HG03025 (cell line): ENCODE measurements around the gene RHEB.

Experiments
- ATAC-seq: cut with Tn5 transposase; IDR thresholded peaks from one replicate; pipeline ENCODE4 v1.9.1; 2021; ENCODE audit warnings: mild to moderate bottlenecking, moderate library complexity; ENCODE audit not compliant: unreplicated experiment, low FRiP score

The RHEB gene

DNA sequence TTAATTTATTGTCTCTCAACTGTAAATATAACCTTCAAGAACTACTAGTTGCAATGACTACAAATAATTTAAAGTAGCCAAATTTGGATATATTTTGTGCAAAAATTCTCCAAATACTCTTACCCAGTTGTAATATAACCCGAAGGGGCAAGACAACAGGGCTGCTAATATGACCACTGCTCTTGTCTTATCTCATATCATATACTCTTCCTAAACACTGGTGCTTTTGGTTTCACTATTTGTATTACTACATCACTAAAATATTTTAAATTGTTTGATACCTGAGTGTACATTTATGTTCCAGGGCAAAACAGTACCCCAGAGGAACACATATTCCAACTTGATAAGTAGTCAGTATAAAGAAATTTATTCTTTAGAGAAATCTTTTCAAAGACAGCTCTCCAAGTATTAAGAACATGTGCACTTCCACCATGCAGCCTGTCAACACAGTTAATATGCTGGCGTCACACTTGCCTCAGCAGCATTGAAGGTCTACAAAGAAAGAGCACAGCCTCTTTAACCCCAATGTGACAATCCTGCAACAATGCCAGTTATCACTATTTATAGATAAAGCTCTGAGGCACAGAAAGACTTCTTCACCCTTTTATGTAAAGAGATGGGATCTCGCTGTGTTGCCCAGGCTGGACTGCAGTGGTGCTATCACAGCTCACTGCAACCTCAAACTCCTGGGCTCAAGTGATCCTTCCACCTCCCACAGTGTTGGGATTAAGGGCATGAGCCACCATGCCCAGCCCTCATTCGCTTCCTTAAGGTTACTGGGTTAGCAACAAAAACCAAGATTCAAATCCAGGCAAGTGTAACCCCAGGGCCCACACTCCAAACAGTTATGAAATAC, 37.8 kb downstream of the RHEB start:
- no peak for ATAC-seq

DNA sequence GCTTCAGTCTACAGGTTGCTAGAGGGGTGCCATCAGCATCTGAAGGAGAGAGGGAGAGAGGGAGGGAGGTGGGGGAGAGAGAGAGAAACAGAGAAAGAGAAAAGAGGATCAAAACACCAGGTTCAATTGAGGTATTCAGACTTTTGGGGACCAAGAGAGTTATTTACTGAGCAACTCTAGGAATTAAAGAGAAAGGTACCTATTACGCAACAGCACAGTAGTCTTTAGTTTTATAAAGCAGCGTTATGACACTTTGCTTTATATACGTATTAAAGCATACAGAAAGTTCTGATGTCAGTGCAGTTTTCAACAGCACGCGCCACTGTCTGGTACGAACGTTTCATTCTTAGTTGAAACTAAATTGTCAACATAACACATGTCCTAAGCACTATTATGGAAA, 41.8 kb downstream of the RHEB start:
- ATAC-seq: no peak

DNA sequence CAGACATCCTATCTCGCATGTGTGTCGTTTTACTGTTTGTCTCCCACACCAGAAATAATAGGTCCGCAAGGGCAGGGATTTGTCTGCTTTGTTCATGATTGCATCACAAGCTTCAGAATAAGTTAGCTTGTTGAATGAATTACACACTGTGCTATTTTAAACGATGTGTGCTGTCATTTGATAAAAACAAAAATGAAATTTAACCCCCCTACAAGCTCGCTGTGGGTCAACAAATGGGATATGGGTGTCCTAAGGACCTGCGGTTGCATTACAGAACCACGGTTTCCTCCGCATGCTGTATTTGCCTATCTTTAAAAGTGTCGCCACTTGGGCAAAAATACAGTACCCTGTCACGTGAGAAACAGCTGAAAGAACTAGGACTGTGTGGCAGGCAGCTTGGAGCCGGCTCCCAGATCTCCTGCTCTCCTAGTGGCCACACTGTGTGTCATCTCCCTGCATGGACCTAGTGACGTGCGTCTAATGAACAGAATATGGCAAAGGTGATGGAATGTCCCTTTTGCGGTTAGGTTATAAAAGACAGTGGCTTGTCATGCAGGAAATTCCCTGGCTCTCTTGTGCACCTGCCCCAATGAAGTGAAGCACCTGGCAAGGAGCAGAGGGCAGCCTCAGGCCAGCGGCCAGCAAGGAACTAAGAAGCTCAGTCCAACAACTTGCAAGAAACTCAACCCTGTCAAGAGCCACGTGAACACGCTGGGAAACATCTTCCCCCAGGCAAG, 46.9 kb downstream of the RHEB start:
- ATAC-seq: no peak

DNA sequence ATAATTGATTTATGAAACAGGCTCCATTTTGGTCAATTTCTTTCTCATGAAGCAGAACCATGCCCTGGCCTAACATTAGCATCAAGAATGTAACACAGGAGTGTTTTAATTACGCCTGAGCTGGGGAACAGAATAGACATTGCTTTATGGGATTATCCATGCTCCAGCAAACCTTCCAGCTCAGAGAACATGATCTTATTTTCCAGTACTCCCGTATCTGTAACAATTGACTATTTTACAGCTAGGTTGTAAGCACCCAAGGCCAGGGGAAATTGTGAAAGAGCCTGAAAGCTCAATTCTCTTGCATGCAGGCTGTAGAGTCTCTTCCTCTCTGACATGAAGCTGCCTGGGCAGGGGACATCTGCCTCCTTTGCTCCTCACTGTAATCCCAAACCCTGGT, 49.0 kb downstream of the RHEB start:
- no peak for ATAC-seq

DNA sequence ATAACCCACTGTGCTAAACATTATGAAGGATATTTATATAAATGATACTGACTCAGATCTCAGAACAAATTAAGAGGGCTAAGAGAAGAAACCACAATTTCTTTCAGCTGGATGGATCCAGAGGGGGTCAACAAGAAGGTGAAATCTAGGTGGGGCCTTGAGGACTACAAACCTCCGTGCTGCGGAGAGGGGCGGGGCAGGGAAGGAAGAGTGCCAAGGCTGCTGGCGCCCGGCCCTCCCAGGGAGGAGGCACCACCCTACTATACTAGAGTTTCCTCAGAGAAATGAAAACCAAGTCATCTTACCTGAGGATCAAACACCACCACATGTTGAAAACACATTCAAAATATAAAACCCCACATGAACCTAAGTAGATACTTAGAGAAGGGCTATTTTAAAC, 50.4 kb downstream of the RHEB start:
- no peak for ATAC-seq

DNA sequence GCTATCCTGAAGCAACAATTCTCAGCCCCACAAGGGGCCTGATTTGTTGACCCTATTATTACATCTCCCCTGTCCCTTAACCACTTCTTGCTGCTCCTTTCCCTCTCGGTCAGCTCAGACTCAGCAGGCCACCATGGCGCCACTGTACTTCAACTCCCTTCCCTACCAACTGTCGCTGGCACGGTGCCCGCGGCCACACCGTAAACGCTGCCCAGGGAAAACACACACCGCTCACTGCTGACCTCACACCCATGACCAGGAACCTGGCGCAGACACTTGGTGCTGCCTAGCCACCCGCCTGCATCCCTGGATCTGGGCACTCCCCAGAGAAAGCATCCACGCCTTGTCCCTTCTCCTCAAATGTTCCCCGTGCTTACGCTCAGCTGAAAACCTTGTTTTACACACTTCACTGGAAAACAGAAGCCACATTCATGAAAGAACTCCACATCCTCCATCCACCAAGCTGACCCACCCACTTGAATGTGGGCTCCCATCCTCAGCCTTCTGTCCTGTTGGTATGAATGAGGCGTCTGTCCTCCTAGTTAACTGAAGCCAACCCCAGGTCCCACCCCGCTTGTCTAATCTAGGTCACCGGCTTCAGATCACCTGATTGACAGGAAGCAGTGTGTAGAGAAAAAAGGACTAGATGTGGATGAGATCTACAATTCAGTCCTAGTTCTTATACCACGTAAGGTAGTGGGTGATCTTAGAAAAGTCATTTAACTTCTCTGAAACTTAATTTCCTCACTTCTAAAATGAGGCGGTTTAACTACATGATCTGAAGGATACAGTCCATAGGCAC, 51.3 kb downstream of the RHEB start:
- ATAC-seq: no peak

DNA sequence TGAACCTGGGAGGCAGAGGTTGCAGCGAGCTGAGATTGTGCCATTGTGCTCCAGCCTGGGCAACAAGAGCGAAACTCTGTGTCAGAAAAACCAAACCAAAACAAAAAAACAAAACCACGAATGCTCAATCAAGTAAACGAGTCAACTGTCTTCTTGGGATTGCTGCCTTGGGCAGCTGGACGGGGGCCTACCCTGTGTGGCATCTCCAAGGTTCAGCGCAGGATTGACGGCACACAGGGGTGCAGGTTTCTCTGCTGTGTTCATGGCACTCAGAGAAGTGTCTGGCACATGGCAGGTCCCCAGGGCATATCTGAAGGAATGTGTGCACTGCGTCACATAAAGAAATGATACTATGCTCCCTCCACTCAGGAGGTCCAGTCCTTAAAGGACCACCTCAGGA, 54.5 kb downstream of the RHEB start:
- no peak for ATAC-seq

DNA sequence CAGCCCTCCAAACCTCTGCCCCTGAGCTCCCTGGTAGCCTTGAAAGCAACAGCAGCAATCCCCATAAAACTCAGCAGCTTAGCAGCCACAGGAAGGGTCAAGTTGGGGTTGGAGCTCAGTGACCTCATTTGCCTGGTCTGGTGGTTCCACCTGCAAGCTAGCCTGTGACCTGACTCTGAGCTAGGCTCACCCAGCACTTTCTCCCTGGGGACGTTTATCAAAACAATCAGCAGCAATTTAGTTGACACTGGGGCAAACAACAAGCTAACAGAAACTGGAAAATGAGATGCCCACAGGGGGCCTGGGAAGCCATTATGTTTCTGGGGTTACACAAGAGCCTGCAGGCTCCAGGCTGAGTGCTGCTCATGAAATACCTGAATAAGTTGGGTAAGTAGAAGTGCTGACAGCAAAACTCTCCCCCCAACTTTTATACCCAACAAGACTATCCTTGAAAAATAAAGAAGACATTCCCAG, 57.4 kb downstream of the RHEB start:
- no peak for ATAC-seq

DNA sequence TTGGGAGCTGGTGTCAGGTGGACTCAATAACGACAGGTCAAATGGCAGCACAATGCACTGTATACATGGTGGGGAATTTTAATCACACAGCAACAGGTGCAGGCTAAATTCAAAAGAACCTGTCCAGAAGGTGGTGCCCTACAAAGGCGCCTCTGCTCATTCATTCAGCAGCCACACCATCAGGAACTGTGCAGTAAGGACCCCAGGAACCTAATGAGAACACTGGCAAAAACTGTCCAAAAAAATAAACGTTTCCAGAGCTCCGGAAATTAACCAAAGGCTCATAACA, 57.8 kb downstream of the RHEB start:
- ATAC-seq: no peak

DNA sequence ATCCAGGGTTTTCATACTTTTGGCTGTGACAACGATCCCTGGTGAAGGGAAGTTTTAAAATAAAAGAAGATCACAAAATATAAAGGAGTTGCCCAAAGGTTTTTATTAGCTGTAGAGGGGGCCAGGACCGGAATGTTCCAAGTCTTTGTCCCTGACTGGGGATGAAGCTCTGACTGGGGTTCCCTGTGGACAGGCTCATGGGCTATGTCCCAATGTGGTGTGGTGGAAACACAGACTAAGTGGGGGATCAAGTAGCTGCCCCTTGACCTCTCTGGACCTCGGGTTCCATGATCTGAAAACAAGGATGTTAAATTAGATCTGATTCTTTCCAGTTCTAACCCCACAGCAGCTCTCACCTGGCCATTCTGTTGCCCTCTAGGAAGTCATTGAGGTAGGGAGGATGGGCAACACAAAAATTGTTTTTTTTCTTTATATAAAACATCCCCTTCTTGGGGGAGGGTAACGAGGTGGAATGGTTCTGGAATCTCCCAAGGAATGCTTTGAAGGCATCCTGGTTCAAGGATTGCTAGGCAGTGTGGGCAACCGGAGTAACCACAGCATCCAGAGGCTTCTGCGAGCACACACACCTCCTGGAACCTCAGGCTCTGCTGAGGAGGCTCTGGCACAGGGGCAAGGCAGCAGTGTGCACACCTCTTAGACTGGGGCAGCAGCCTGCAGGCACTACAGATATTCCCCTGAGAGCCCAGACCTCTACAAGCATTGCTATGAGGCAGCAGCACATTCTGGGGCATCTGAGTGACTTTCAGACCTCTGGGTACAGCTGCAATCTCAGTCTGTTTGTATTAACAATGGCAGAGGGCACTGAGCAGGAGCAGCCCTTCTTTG, 58.4 kb downstream of the RHEB start:
- ATAC-seq: no peak

DNA sequence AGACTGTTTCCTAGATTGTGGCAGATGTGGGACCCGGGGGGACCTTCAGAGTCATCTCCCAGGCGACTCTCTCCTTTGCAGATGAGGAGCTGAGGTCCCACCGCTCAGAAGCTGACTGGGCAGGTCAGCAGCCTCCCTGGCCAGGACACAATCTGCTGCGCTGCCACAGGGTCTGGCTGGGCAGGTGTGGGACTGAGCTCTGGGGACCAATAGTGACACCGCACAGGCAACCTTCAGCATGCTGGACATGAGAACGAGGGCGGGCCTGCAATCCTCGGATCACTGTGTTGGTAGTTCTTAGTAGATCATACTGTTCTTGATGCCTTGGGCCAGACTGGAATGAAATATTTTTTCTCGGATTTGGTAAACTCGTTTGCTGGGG, 59.2 kb downstream of the RHEB start:
- no peak for ATAC-seq

DNA sequence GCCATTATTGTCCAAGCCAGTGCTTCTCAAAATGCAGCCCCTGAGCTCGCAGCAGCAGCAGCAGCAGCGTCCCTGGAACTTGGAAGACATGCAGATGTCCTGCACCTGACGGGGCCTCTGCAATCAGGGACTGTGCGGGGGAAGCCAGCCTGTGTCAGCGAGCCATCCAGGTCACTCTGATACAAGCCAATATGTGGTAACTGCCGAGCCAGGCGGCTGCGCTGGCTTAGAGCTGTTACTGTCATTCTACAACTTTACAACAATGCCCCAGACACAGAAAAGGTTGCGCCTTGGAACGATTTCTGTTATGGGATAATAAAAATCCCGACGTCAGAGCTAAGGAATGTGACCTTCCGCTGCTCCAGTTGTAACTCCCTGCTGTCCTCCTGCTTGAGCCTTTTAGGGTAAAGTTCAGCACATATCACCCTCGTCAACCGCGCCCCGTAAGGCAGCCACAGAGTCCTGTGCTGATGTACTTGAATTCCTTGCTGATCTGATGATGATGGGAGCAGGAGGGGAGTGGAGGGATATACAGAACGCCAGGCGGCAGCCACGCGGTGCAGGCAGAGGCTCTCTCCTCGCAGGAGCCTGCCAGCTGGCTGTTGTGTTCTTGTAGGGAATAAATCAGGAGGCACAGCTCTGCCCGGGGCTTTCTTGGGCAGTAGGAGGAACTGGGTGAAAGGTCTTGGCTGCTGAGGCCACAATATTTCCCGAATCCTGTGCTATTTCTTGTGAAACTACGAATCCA, 59.8 kb downstream of the RHEB start:
- ATAC-seq: no peak

DNA sequence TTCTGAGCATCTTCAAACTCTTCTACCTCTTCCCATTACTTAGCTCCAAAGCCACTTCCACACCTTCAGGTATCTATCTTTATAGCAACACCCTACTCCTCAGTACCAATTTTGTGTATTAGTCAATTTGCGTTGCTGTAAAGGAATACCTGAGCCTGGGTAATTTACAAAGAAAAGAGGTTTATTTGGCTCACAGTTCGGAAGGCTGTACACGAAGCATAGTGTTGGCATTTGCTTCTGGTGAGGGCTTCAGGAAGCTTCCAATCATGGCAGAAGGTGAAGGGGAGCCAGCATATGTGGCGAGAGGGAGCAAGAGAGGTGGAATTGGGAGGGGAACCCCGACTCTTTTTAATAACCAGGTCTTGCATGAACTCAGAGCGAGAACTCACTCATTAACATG, 62.2 kb downstream of the RHEB start:
- no peak for ATAC-seq

DNA sequence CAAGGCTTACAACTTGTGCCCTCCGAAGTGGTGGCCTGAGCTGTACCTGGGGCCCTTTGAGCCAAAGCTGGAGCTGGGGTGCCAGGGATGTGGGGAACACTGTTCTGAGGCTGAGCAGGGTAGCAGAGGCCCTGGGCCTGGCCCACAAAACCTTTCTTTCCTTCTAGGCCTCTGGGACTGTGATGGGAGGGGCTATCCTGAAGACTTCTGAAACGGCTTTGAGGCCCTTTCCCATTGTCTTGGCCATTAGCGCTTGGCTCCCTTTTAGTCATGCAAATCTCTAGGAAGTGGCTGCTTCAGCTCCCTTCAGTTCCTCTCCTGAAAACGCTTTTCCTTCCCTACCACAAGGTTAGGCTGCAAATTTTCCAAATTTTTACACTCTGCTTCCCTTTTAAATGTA, 62.9 kb downstream of the RHEB start:
- no peak for ATAC-seq

DNA sequence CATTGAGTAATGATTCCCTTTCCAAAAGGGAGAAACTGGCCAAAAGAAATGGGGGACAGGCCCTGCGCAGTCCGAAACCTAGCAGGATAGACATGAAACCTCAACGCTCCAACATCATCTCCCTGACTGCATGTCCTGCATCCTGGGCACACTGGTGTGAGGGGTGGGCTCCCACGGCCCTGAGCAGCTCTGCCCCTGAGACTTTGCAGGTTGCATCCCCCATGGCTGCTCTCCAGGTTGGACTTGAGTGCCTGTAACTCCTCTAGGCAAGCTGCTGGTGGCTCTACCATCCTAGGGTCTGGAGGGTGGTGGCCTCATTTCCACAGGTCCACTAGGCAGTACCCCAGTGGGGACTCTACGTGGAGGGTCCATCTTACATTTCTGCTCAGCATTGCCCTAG, 63.4 kb downstream of the RHEB start:
- ATAC-seq: no peak

DNA sequence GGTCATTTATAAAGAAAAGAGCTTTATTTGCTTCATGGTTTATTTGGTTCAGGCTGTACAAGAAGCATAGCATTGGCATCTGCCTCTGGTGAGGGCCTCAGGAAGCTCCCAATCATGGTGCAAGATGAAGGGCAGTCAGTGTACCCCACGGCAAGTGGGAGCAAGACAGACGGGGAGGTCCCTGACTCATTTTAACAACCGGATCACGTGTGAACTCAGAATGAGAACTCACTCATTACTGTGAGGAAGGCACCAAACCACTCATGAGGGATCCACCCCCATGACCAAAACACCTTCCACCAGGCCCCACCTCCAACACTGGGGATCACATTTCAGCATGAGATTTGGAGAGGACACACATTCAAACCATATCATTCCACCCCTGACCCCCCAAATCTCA, 64.0 kb downstream of the RHEB start:
- ATAC-seq: no peak

DNA sequence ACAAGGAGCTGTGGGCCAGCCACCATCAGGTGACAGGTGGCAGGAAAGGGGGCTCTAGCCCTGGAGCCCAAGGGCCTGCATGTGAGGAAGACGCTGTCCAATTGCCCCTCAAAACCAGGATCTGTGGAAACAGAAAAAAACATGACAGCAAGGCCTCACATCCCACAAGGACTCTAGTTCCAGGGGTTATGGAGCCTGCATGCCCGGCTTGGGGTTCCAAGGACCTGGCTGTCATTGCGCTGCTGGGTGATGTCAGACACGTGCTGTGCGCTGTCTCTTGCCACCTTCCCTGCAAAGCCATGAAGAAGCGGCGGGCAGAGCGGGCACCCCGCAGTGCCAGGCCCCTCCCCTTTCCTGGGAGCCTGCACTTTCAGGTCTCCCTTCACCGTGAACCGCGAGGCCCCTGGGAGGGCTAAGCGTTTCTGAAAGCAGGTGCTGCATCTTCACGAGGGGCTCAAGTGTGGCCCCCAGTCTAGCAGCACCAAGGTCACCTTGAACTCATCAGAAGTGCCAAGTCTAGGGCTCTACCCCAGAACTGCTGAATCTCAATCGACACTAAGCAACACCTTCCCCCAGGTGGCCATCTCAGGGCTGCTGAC, 64.7 kb downstream of the RHEB start:
- ATAC-seq: no peak

DNA sequence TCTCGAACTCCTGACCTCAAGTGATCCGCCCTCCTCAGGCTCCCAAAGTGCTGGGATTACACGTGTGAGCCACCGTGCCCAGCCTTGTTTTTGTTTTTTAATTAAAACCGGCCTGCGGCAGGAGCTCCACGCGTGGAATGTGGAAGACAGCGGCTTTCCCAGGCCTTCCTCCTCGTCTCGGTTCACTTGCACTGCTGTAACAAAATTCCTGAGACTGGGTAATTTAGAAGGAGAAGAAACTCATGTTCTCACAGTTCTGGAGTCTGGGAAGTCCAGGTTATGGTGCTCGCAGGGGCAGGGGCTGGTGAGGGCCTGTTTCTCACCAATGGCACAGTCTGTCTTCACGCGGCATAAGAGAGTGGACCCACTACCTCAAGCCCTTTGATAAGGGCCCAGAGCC, 65.4 kb downstream of the RHEB start:
- ATAC-seq: no peak

DNA sequence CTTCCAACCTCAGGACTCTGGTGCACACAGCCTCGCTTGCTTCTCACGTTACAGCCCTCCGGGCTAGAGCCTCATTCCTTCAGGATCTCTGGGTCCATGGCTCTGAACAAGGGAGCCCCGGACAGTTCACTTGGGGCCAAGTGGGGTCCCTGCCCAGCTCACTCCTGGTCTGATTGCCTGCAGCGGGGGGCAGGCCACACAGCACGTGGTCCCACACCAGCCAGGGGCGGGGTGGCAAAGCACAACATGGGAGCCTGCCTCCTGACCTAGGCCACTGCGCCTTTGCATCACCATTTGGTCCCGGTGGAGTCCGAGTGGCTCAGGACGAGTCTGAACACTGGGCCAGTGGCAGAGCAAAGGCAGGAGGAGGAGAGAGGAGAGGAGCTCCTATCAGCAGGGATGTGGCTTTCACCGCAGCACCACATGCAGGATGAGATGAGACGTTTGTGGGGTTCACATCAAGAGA, 66.3 kb downstream of the RHEB start:
- no peak for ATAC-seq
